NB4 (cell line): ENCODE measurements around the gene ASAP2.

Experiments
- DNase-seq: peaks from one replicate; pipeline ENCODE4 v3.0.0; 2010; ENCODE audit warnings: low read depth
- H3K4me3 ChIP-seq: one replicate; pipeline ENCODE4 v1.5.1; 2011; ENCODE audit warnings: mild to moderate bottlenecking, low read depth, low read length, moderate library complexity
- MYC ChIP-seq: IDR thresholded peaks from 2 replicates; pipeline ENCODE4 v1.6.1; 2011; ENCODE audit warnings: low read depth, low read length
- POLR2A ChIP-seq: IDR thresholded peaks from 2 replicates; pipeline ENCODE4 v1.6.1; 2011; ENCODE audit warnings: mild to moderate bottlenecking; ENCODE audit not compliant: insufficient read length; ENCODE audit errors: extremely low read depth
- TF ChIP-seq, protein P1 (sequence below): IDR thresholded peaks from 2 replicates; pipeline ENCODE4 v1.6.1; 2011; ENCODE audit warnings: low read depth, low read length
- TF ChIP-seq, protein P2 (sequence below): IDR thresholded peaks from one replicate; pipeline ENCODE4 v1.5.1; 2012; ENCODE audit warnings: low read depth, low read length

ASAP2 gene

DNA sequence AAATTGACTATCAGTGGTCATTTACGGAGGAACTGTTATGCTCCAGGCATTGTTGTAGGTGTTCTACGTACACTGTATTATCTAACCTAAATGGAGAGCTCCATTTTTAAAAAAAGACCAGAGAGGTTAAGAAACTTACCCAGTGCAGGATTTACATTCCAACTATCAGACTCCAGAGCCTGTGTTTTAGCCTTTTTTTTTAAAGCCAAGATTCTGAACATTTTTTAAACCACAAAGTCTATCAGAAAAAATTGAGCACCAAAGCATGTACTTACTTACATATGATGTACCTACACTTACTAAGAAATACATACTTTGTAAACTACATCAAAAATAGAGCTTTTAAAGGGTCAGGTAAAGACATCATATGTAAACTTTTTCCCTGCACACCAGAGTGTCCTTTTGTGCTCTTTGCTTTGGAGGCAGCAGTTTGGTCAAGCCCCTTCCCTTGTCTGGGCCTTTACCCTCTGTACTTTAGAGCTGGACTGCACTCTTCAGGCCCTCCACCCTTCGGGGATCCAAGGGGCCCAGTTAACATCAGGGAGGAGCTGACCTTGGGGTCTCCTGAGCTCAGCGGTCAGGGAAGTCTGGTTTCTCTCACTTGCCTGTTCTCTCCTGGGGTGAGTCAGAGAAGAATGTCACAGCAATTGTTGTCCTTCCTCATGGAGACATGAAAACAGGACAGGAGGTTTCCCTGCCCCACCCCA, 158.3 kb downstream of the ASAP2 start:
- no peak for DNase-seq

DNA sequence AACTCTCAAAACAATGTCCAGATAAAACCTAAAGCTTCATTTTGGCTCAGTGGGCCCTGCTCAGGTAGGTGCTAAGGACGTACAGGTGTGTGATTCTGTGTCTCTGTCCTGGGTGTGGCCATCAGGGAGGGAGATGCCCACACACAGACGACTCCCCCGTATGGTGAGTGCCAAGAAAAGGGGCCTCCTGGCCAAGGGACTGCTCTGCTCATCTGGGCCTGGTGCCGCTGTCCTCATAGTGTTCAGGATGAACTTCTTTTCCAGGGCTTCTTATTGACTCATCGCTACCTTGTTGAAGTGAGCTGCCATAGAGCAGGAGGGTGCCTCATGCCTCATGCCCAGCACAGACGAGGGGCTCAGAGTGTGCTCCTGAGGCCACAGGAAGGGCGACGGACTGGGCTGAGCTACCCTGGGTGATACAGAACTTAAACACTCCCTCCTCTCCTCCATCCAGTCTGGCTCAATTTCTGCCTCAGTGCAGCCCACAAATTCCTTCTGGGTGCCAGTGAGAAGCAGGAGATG, 158.9 kb downstream of the ASAP2 start:
- TF ChIP-seq, protein P1, sequence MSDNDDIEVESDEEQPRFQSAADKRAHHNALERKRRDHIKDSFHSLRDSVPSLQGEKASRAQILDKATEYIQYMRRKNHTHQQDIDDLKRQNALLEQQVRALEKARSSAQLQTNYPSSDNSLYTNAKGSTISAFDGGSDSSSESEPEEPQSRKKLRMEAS: no peak
- TF ChIP-seq, protein P2, sequence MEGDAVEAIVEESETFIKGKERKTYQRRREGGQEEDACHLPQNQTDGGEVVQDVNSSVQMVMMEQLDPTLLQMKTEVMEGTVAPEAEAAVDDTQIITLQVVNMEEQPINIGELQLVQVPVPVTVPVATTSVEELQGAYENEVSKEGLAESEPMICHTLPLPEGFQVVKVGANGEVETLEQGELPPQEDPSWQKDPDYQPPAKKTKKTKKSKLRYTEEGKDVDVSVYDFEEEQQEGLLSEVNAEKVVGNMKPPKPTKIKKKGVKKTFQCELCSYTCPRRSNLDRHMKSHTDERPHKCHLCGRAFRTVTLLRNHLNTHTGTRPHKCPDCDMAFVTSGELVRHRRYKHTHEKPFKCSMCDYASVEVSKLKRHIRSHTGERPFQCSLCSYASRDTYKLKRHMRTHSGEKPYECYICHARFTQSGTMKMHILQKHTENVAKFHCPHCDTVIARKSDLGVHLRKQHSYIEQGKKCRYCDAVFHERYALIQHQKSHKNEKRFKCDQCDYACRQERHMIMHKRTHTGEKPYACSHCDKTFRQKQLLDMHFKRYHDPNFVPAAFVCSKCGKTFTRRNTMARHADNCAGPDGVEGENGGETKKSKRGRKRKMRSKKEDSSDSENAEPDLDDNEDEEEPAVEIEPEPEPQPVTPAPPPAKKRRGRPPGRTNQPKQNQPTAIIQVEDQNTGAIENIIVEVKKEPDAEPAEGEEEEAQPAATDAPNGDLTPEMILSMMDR: no peak
- TF ChIP-seq MYC (no peak), POLR2A (no peak)
- no peak for DNase-seq
- no peak overlapping the region for H3K4me3 ChIP-seq

More for the DNA sequence above, 158.3 kb downstream of the ASAP2 start:
- H3K4me3 ChIP-seq: no peak overlapping the region
- TF ChIP-seq POLR2A (no peak), MYC (no peak)
- TF ChIP-seq, protein P2: no peak
- TF ChIP-seq, protein P1: no peak

DNA sequence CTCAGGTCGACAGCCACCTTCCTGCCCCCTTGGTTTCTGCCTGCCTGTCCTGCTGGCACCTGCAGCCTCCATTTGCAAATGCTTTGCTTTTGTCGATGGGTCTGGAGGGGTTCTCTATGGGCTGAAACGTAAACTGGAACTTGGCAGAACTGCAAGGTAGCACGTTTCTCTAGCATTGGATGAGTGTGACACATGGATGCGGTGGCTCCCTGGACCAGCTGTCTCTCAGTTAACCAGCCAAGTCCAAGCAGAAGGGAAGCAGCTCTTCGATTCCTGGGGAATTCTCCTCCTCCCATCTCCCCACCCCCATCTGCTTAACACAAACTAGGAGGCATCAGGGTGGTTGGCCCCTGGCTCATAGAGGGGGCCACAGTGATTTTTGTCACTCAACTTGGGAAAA, 159.4 kb downstream of the ASAP2 start:
- no peak for DNase-seq
- TF ChIP-seq, protein P2: no peak
- no peak for TF ChIP-seq POLR2A
- TF ChIP-seq MYC: no peak
- TF ChIP-seq, protein P1: no peak
- no peak overlapping the region for H3K4me3 ChIP-seq

DNA sequence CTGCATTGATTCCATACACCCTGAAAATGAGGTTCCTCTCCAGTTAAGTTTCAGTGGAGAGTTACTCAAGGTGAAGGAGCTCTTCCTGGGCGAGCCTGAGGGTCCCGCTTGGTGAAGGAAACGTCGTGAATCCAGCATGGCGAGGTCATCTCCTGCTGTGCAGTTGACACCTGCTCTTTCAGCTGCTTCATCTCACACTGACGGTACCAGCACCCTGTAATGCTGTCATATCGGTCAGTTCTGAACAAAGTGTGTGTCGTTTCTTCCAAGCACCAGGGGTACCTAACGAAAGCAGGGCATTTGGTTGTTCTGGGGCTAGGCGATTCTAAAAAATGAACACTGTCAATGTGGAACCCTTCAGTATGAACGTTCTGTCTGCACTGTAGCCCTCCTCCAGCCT, 164.1 kb downstream of the ASAP2 start:
- DNase-seq: no peak
- no peak overlapping the region for H3K4me3 ChIP-seq
- no peak for TF ChIP-seq POLR2A
- TF ChIP-seq, protein P2: no peak
- TF ChIP-seq, protein P1: no peak
- no peak for TF ChIP-seq MYC

DNA sequence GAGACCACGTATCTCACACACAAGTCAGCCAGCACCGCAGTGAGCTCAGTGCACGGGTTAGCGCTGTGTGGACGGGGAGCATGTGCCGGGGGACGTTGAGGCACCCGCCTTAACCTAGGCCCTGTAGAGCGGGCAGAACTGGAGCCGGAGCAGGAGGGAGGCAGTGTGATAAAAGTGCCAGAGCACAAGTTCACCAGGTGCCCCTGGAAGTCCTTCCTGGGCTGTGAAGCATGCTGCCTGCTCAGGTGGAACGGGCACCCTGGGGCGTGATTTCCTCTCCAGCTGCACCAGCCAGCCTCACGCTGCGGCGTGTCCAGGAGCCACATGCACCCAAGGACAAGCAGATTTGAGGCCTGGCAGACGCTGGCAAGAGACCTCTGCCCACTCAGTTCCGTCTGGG, 166.4 kb downstream of the ASAP2 start:
- TF ChIP-seq, protein P1: no peak
- TF ChIP-seq, protein P2: no peak
- TF ChIP-seq MYC (no peak), POLR2A (no peak)
- no peak for DNase-seq

DNA sequence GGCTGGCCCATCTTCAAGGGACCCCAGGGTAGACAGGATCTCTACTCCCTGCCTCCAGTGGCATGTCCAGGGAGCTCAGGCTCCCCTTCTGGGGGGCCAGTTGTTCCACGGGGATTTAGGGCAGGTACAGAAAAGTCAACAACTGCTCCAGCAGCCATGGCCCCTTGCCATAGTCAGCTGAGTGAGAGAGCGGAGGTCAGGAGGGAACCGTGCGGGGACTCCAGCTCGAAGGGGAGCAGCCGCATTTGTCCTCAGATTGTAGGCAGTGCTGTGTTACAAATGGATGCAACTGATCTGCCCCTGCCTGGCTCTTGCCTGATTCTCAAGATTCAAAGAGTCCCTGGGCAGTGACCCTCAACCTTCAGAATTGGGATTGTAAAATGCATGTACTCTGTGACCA, 166.9 kb downstream of the ASAP2 start:
- TF ChIP-seq, protein P2: no peak
- TF ChIP-seq, protein P1: no peak
- no peak for TF ChIP-seq MYC
- TF ChIP-seq POLR2A: no peak
- DNase-seq: no peak
- no peak overlapping the region for H3K4me3 ChIP-seq

More for the DNA sequence above, 166.4 kb downstream of the ASAP2 start:
- no peak overlapping the region for H3K4me3 ChIP-seq
